ENCODE results near the gene MMP27.
"Not testable (repeated sequence)": the region's sequence is repeated elsewhere in the genome, so short reads cannot be mapped to it uniquely, and the experiment has no call there.

GRCh38 chr11:102730944-102731343 lies 25.4 kb upstream of the MMP27 start:
- not testable (repeated sequence) for TF ChIP-seq EZH2 (IDR thresholded peaks at IDR 0.05); POLR2AphosphoS5 (IDR thresholded peaks at IDR 0.05; ENCODE audit: low read depth, low read length); CTCF (IDR thresholded peaks at IDR 0.05 in 2 of 3, conservative IDR thresholded peaks at IDR 0.05 in 1 of 3; ENCODE audit: borderline replicate concordance in 1 of 3, insufficient read depth in 1 of 3, low read depth in 2 of 3, low read length in 2 of 3); FOSL1 (IDR thresholded peaks at IDR 0.05; ENCODE audit: low read depth); POLR2A (IDR thresholded peaks at IDR 0.05; ENCODE audit: borderline replicate concordance, extremely low read depth, insufficient read depth, insufficient read length); MAX (IDR thresholded peaks at IDR 0.05); EZH2phosphoT487 (IDR thresholded peaks at IDR 0.05; ENCODE audit: borderline replicate concordance); YY1 (IDR thresholded peaks at IDR 0.05; ENCODE audit: extremely low read depth, insufficient replicate concordance, low read depth, low read length); ZBTB33 (IDR thresholded peaks at IDR 0.05; ENCODE audit: extremely low read depth, insufficient replicate concordance, low read length); SP1 (IDR thresholded peaks at IDR 0.05; ENCODE audit: low read depth); SIN3A (IDR thresholded peaks at IDR 0.05; ENCODE audit: low read depth); RAD21 (IDR thresholded peaks at IDR 0.05; ENCODE audit: low read depth); CEBPB (IDR thresholded peaks at IDR 0.05; ENCODE audit: low read depth); JUND (IDR thresholded peaks at IDR 0.05)
